GM21390 (cell line): ENCODE results near the gene DFFB.

ENCODE experiments used
- ATAC-seq: cut with Tn5 transposase; IDR thresholded peaks from one replicate; pipeline ENCODE4 v1.9.1; 2021; ENCODE audit not compliant: unreplicated experiment

The DFFB gene

DNA sequence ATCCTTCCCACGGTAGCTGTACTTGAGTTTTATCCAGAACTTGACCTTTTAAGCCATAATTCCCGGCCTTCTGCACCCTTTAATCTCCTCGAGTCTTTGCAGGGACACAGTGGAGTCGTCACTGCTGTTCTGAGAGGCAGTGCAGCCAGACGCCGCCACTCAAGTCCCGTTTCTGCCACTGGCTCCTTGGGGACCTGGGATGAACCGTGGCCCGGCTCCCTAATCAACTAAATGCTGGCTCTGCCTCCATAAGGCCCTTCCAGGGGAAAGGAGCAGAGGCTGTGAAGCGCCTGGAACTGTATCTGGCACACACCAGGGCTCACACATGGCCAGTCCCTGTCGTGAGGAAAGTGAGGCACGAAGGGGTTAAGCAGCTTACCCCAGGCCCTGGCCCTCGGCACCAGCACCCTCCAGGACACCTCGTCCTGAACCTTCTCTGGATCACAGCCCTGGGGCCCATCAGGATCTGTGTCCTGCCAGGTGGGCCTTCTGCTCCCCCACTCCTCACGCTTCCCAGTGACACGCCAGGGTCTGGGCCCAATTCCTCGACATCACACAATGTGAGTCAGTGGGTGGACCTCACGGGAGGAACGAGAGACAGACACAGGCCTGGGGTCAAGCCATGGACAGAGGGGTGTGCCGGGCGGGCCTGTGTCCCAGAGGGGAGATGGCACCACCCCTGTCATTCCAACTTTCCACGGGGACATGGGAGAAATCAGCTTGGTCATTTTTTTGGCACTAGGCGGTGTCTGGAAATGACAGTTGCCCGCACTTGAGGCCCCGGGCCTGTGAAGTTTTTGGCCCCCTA is 66.3 kb downstream of the DFFB start:
- ATAC-seq, result no peak

GRCh38 chr1:3924186-3924824 is 67.0 kb downstream of the DFFB start:
- ATAC-seq, result no peak

DNA sequence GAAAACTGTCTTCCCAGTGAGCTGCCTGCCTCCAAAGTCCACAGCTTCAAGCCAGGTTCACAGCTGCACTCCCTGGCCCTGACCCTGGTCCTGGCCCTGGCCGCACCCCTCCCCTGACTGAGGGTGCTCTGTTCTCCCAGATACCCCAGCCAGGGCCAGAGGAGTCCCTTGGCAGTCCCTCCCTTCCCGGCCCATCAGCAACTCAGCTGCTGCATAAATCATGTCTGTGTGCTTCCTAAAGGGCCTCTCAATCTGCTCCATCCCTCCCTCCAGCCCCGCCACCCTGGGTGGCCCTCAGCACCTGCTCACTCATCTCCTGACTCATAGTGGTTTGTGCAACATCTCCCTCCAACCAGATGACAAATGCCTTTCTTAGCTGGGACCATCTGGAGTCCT is 67.5 kb downstream of the DFFB start:
- no peak for ATAC-seq

DNA sequence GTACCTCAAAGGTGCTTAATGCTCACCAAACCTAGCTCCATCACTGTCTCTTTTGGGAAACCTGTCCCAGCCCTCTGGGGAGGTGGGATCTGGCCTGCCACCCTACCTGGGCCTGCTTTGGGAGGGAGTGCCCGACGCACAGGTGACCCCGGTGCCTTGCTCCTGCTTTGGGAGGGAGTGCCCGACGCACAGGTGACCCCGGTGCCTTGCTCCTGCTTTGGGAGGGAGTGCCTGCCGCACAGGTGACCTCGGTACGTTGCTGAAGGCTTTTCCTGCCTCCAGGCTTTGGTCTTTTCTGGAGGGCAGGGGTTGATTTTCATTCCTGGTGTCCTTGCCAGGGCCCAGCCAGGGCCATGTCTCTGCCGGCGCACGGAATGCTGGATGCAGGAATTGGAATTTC is 68.0 kb downstream of the DFFB start:
- ATAC-seq, result no peak

- ATAC-seq, result no peak
Measured at GRCh38 chr1:3925762-3926161, 68.5 kb downstream of the DFFB start.

DNA sequence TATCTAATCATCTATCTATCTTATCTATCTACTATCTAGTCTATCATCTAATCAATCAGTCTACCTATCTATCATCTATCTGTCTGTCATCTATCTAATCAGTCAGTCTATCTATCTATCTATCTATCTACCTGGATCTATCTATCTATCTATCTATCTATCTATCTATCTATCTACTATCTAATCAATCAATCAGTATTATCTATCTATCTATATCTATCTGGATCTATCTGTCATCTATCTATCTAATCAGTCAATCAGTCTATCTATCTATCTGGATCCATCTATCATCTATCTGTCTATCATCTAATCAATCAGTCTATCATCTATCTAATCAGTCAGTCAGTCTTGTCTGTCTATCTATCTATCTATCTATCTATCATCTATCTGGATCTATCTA is 69.7 kb downstream of the DFFB start:
- no peak for ATAC-seq

DNA sequence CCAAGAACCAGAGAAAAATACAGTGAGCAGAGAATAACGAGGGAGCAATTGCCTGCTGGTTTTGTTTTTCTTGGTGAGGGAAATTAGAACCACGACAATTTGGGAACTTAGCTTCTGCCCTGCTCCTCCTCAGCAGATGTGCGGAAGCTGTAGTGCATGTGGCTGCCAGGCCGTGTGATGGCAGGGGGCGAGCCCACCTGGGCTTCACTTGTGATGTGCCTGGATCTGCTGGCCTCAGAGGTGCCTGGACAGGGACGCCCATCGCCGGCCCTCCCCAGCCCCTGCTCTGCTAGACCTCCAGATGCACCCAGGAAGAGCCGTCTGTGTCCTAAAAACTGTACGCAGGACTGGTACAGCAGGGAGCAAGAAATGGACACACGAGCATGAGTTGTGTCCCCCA is 71.3 kb downstream of the DFFB start:
- no peak for ATAC-seq

DNA sequence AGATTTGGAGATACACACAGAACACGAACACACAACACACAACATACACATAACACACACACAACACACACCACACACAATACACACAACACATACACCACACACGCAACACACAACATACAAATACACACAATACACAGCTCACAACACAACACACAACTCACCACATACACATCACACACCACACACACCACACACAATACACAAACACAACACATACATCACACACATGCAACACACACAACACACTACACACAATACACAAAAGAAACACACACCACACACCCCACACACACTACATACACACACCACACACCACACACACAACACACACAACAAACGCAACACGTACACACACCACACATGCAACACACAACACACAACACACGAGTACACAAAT is 71.8 kb downstream of the DFFB start:
- ATAC-seq, result no peak

- ATAC-seq, result no peak
Measured at GRCh38 chr1:3930301-3931006, 73.2 kb downstream of the DFFB start.

DNA sequence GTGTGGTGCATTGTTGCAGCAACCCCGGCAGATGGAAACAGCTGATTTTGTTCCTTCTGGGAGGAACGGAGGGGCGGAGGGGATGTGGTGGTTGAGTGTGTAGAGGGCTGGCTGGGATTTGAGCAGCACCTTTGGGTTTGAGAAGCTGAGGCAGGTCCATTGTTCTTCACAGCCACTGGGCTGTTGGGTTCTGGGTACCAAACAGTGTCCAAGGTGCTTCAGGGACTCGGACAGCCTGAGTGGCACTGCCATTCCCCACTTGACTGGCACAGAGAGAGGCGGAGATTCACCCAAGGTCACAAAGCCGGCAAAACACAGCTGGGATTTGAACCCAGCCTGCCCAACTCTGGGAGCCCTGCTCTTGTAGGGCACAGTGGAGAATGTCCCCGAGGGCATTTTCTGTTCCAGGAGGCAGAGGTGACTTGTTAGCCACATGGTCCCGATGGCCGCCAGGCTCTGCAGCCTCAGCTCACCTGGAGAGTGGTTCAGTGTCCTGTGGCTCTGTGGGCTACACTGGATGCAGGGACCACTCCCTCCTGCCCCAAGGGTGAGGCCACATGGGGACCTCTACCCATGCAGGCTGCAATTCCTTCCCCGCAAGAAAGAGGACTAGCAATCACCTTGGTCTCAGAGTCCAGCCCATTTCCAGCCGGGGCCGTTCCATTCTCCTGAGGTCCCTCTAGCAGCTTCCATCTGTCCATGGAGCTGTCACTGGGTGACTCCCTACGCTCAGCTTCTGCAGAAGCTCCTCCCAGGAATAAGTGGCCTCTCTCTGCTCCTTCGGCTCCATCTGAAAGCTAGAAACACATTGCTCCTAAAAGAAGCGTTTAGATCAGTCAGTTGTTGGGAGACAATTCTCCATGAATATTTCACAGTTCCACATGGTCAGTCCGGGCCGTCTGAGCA is 74.0 kb downstream of the DFFB start:
- ATAC-seq, result no peak

DNA sequence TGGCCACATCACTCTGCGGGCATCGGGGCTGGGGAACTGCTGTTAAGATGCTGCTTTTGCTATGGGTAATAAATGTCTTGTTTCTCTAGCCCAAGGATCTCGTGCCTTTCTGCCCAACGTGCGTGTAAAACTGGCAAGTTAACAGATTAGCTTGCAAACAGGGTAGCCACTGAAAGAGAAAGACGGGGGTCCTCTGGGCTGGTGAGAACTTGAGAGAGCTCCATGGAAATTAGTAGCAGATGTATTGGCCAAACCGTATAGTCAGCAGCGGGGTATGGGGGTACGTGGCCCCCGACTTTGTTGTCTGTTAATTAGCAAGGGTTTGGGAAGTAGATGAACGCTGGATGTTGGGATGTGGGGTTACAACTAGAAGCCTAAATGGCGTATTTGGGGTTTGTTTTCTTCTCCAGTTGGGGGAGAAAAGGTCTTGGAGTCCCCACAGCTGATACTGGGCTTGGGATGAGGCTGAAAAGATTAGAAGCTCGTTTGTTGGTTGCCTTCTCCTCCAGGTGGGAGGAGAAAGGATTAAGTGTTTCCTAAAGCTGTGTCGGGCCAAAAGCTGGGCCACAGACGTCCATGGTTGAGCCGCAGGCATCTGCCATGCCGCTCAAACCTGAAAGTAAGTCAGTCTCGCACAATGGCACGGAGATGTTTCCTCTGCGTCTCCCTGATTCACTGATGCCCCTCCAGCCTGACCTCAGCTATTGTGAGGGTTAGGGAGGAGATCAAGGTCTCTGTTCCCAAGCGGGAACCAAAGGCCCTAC is 75.1 kb downstream of the DFFB start:
- no peak for ATAC-seq
